ENCODE results near the gene ADARB2.

DNA sequence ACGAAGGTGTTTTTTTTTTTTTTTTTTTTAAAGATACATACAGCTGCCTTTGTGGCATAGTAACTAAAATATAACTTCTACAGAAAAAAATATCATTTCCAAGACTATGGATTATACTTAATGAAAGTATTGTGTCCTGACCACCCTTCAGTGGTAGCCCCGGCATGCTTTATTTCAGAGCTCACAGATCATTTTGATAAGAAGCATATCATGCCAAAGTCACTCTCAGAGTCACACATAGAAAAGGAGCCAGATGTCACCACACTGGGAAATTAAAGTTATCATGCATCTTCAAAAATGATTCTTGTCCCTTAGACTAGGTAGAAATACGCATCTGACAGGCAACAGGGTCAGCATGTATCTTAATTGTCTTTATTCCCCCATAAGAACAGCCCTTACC is 3.0 kb downstream of the ADARB2 start:
- TF ChIP-seq POLR2AphosphoS5 (IDR thresholded peaks at IDR 0.05; ENCODE audit: low read depth, low read length) (no peak), TAF1 (IDR thresholded peaks at IDR 0.05; ENCODE audit: borderline replicate concordance, insufficient read depth, low read length) (no peak)
- TF ChIP-seq, protein P1, sequence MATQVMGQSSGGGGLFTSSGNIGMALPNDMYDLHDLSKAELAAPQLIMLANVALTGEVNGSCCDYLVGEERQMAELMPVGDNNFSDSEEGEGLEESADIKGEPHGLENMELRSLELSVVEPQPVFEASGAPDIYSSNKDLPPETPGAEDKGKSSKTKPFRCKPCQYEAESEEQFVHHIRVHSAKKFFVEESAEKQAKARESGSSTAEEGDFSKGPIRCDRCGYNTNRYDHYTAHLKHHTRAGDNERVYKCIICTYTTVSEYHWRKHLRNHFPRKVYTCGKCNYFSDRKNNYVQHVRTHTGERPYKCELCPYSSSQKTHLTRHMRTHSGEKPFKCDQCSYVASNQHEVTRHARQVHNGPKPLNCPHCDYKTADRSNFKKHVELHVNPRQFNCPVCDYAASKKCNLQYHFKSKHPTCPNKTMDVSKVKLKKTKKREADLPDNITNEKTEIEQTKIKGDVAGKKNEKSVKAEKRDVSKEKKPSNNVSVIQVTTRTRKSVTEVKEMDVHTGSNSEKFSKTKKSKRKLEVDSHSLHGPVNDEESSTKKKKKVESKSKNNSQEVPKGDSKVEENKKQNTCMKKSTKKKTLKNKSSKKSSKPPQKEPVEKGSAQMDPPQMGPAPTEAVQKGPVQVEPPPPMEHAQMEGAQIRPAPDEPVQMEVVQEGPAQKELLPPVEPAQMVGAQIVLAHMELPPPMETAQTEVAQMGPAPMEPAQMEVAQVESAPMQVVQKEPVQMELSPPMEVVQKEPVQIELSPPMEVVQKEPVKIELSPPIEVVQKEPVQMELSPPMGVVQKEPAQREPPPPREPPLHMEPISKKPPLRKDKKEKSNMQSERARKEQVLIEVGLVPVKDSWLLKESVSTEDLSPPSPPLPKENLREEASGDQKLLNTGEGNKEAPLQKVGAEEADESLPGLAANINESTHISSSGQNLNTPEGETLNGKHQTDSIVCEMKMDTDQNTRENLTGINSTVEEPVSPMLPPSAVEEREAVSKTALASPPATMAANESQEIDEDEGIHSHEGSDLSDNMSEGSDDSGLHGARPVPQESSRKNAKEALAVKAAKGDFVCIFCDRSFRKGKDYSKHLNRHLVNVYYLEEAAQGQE (IDR thresholded peaks at IDR 0.05; ENCODE audit: insufficient read depth in 1 of 2, low read depth in 2 of 2, low read length in 2 of 2) = no peak
